Hepatocyte (in vitro differentiated cells): ENCODE results near the gene BACH2. TPM values are rescaled to one million over a fixed set of nuclear protein-coding genes. Genes with fewer than 3 reads are reported as not detected.

Experiments
- DNase-seq: peaks from one replicate; pipeline ENCODE4 v3.0.0-alpha.2; 2016; ENCODE audit warnings: low spot score
- H2AFZ ChIP-seq: fragments of 200-600 bp; sonication (generic); 2 replicates; pipeline ENCODE4 v1.6.0; 2016; ENCODE audit warnings: antibody characterized with exemption, mild to moderate bottlenecking
- H3K27ac ChIP-seq: fragments of 200-600 bp; sonication (generic); 2 replicates; pipeline ENCODE4 v1.5.1; 2016; ENCODE audit warnings: mild to moderate bottlenecking
- H3K27me3 ChIP-seq: fragments of 200-600 bp; sonication (generic); 2 replicates; pipeline ENCODE4 v1.6.1; 2016
- H3K36me3 ChIP-seq: fragments of 200-600 bp; sonication (generic); replicated peaks from 2 replicates; pipeline ENCODE4 v1.5.1; 2016; ENCODE audit warnings: low read depth; ENCODE audit not compliant: insufficient read depth
- H3K4me1 ChIP-seq: fragments of 200-600 bp; sonication (generic); 2 replicates; pipeline ENCODE4 v1.5.1; 2016; ENCODE audit warnings: mild to moderate bottlenecking, moderate library complexity; ENCODE audit not compliant: insufficient read depth
- H3K4me2 ChIP-seq: fragments of 200-600 bp; sonication (generic); 2 replicates; pipeline ENCODE4 v1.6.0; 2016
- H3K4me3 ChIP-seq: fragments of 200-600 bp; sonication (generic); 2 replicates; pipeline ENCODE4 v1.5.1; 2016; ENCODE audit warnings: mild to moderate bottlenecking
- H3K79me2 ChIP-seq: fragments of 200-600 bp; sonication (generic); 2 replicates; pipeline ENCODE4 v1.6.0; 2017; ENCODE audit warnings: mild to moderate bottlenecking
- H3K9me2 ChIP-seq: fragments of 200-600 bp; sonication (generic); replicated peaks from 2 replicates; pipeline ENCODE4 v1.6.0; 2017; ENCODE audit warnings: mild to moderate bottlenecking; ENCODE audit not compliant: insufficient read depth
- H3K9me3 ChIP-seq: fragments of 200-600 bp; sonication (generic); 2 replicates; pipeline ENCODE4 v1.5.1; 2016; ENCODE audit warnings: low read depth, mild to moderate bottlenecking
- H4K20me1 ChIP-seq: fragments of 200-600 bp; sonication (generic); 2 replicates; pipeline ENCODE4 v1.6.0; 2016; ENCODE audit warnings: mild to moderate bottlenecking; ENCODE audit not compliant: insufficient read depth, poor library complexity, severe bottlenecking
- CTCF ChIP-seq: fragments of 200-600 bp; sonication (generic); IDR thresholded peaks from 2 replicates; pipeline ENCODE4 v1.5.1; 2016; ENCODE audit warnings: antibody characterized with exemption, mild to moderate bottlenecking; ENCODE audit not compliant: poor library complexity
- EZH2 ChIP-seq: fragments of 200-600 bp; sonication (generic); IDR thresholded peaks from 2 replicates; pipeline ENCODE4 v1.6.1; 2016; ENCODE audit warnings: antibody characterized with exemption, mild to moderate bottlenecking, borderline replicate concordance
- EZH2phosphoT487 ChIP-seq: fragments of 200-600 bp; sonication (generic); IDR thresholded peaks from one replicate; pipeline ENCODE4 v1.6.1; 2018; ENCODE audit warnings: antibody characterized with exemption, mild to moderate bottlenecking, low read depth, moderate library complexity; ENCODE audit not compliant: unreplicated experiment, severe bottlenecking
- WGBS: methylation state at CpG from one replicate; pipeline ENCODE4 v1.1.6; 2016; ENCODE audit warnings: low lambda C conversion rate; ENCODE audit errors: missing lambda C conversion rate; 5-methylcytosine and 5-hydroxymethylcytosine counted together
- polyA plus RNA-seq: library from polyadenylated mRNA; unstranded; fragments of >200 nt; fragmentation: Nextera tagmentation; extraction: Ambion mirVana; gene quantifications from 2 replicates; pipeline ENCODE4 v1.2.1, GENCODE V29; 2016
- total RNA-seq: library from RNA; depleted of rRNA; stranded (reverse); fragments of >200 nt; gene quantifications from 2 replicates; pipeline ENCODE4 v1.2.3, GENCODE V29; 2014

Gene BACH2
- total and polyA plus RNA-seq, 2 experiments from 2014 or later = 2.3 to 2.6 TPM

GRCh38 chr6:90230548-90231215, 66.0 kb downstream of the BACH2 start:
- Histone ChIP-seq H3K4me1 (peaks cover 7% of the 10 kb centered on the region), H3K36me3 (no peaks in the 10 kb centered on the region), H3K27me3 (no peaks in the 10 kb centered on the region), H3K4me3 (no peak overlapping the region), H4K20me1 (no peaks in the 10 kb centered on the region), H3K4me2 (no peak overlapping the region), H3K9me3 (no peaks in the 10 kb centered on the region), H3K9me2 (no peaks in the 10 kb centered on the region), H2AFZ (no peak overlapping the region), H3K79me2 (no peaks in the 10 kb centered on the region), H3K27ac (no peak overlapping the region)
- no peak for DNase-seq
- TF ChIP-seq EZH2phosphoT487 = no peak
- TF ChIP-seq CTCF = no peak
- TF ChIP-seq EZH2 = no peak
- 58% methylated on average over 3 of the region's 3 CpGs for WGBS

GRCh38 chr6:90229331-90230010, 67.2 kb downstream of the BACH2 start:
- Histone ChIP-seq H4K20me1 (no peaks in the 10 kb centered on the region), H3K36me3 (no peaks in the 10 kb centered on the region), H3K9me3 (no peaks in the 10 kb centered on the region), H3K79me2 (no peaks in the 10 kb centered on the region), H2AFZ (no peak overlapping the region), H3K4me3 (no peak overlapping the region), H3K4me1 (peaks cover 7% of the 10 kb centered on the region), H3K9me2 (no peaks in the 10 kb centered on the region), H3K27me3 (no peaks in the 10 kb centered on the region), H3K4me2 (no peak overlapping the region), H3K27ac (no peak overlapping the region)
- WGBS = 92% methylated on average over 10 of the region's 10 CpGs
- TF ChIP-seq EZH2 = no peak
- TF ChIP-seq CTCF = no peak
- TF ChIP-seq EZH2phosphoT487 = no peak
- DNase-seq = no peak

- Histone ChIP-seq H2AFZ (no peak overlapping the region), H3K4me2 (peak overlapping the region; percentile 15), H3K27ac (peak overlapping the region; percentile 71)
These were observed 69.0 kb downstream of the BACH2 start for GRCh38 chr6:90227673-90228072.

More at GRCh38 chr6:90227673-90228072, 69.0 kb downstream of the BACH2 start:
- Histone ChIP-seq H3K36me3 (no peaks in the 10 kb centered on the region), H3K9me3 (no peaks in the 10 kb centered on the region), H3K4me3 (no peak overlapping the region), H3K4me1 (peaks cover 7% of the 10 kb centered on the region), H4K20me1 (no peaks in the 10 kb centered on the region), H3K79me2 (no peaks in the 10 kb centered on the region), H3K27me3 (no peaks in the 10 kb centered on the region), H3K9me2 (no peaks in the 10 kb centered on the region)
- DNase-seq = no peak
- TF ChIP-seq CTCF (no peak), EZH2 (no peak), EZH2phosphoT487 (no peak)
